CD4-positive, alpha-beta T cell treated with Interleukin-17A for 1 hour (primary cell): Measurements from ENCODE around the gene CDIPT.
"Not testable (repeated sequence)": the region's sequence is repeated elsewhere in the genome, so short reads cannot be mapped to it uniquely, and the experiment has no call there.

Experiments used
- DNase-seq: peaks from one replicate; pipeline ENCODE4 v3.0.0-alpha.2; 2020

The CDIPT gene

GRCh38 chr16:29894352-29894751 lies 31.3 kb upstream of the CDIPT start:
- no peak for DNase-seq

- DNase-seq: no peak
Observed at GRCh38 chr16:29893553-29893952, 30.5 kb upstream of the CDIPT start.

GRCh38 chr16:29892458-29892813 lies 29.4 kb upstream of the CDIPT start:
- no peak for DNase-seq

GRCh38 chr16:29891525-29892457 lies 28.8 kb upstream of the CDIPT start:
- no peak for DNase-seq

- DNase-seq: not testable (repeated sequence)
Observed at GRCh38 chr16:29889372-29889771, 26.3 kb upstream of the CDIPT start.

- DNase-seq: no peak
Observed at GRCh38 chr16:29883987-29884386, 21.0 kb upstream of the CDIPT start.

GRCh38 chr16:29881050-29881449 lies 18.0 kb upstream of the CDIPT start:
- DNase-seq: no peak

GRCh38 chr16:29878172-29878571 lies 15.1 kb upstream of the CDIPT start:
- DNase-seq: no peak

- peak; percentile 65 for DNase-seq
Observed at GRCh38 chr16:29877266-29877961, 14.4 kb upstream of the CDIPT start.

GRCh38 chr16:29876594-29877249 lies 13.7 kb upstream of the CDIPT start:
- DNase-seq: peak; percentile 28

GRCh38 chr16:29876217-29876593 lies 13.2 kb upstream of the CDIPT start:
- no peak for DNase-seq

- no peak for DNase-seq
Observed at GRCh38 chr16:29875206-29875605, 12.2 kb upstream of the CDIPT start.

GRCh38 chr16:29873319-29873718 lies 10.3 kb upstream of the CDIPT start:
- DNase-seq: no peak

- no peak for DNase-seq
Observed at GRCh38 chr16:29871822-29872546, 9.0 kb upstream of the CDIPT start.

GRCh38 chr16:29869067-29869466 lies 6.0 kb upstream of the CDIPT start:
- DNase-seq: not testable (repeated sequence)

GRCh38 chr16:29868396-29869009 lies 5.5 kb upstream of the CDIPT start:
- DNase-seq: no peak

- no peak for DNase-seq
Observed at GRCh38 chr16:29864205-29864604, 1.2 kb upstream of the CDIPT start.

- DNase-seq: no peak
Observed at GRCh38 chr16:29863669-29863984, 601 bp upstream of the CDIPT start.

- DNase-seq: no peak
Observed at GRCh38 chr16:29862383-29862883, 593 bp downstream of the CDIPT start.

- DNase-seq: no peak
Observed at GRCh38 chr16:29860218-29860617, 2.8 kb downstream of the CDIPT start.

- DNase-seq: no peak
Observed at GRCh38 chr16:29858974-29859373, 4.1 kb downstream of the CDIPT start.

GRCh38 chr16:29858149-29858849 lies 4.7 kb downstream of the CDIPT start:
- no peak for DNase-seq
